ENCODE data around the gene PPP2R5A. TPM values are rescaled to one million over a fixed set of nuclear protein-coding genes. Genes with fewer than 3 reads are reported as not detected.

The PPP2R5A gene
- total RNA-seq, 2 experiments from 2014 or later: 35.2 to 36.5 TPM

DNA sequence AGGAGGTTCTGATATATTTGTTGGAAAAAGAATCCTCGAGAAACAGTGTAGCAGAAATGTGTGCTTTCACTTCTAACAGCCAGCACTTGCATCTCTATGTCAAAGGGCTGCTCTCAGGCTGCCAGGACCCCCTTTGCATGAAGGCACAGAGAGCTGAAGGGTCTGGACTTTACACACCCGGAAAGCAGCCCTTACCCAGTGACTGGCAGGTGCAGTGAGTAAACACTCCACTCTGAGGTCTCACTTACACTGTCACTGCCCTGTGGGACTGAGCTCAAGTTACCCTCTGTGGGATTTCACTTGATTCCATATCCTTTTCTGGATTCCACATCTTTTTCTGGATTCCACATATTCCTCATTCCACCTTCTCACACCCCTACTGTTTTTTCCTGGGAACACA, 40.8 kb upstream of the PPP2R5A start:
- TF ChIP-seq, protein P1, sequence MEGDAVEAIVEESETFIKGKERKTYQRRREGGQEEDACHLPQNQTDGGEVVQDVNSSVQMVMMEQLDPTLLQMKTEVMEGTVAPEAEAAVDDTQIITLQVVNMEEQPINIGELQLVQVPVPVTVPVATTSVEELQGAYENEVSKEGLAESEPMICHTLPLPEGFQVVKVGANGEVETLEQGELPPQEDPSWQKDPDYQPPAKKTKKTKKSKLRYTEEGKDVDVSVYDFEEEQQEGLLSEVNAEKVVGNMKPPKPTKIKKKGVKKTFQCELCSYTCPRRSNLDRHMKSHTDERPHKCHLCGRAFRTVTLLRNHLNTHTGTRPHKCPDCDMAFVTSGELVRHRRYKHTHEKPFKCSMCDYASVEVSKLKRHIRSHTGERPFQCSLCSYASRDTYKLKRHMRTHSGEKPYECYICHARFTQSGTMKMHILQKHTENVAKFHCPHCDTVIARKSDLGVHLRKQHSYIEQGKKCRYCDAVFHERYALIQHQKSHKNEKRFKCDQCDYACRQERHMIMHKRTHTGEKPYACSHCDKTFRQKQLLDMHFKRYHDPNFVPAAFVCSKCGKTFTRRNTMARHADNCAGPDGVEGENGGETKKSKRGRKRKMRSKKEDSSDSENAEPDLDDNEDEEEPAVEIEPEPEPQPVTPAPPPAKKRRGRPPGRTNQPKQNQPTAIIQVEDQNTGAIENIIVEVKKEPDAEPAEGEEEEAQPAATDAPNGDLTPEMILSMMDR (IDR thresholded peaks at IDR 0.05): no peak

DNA sequence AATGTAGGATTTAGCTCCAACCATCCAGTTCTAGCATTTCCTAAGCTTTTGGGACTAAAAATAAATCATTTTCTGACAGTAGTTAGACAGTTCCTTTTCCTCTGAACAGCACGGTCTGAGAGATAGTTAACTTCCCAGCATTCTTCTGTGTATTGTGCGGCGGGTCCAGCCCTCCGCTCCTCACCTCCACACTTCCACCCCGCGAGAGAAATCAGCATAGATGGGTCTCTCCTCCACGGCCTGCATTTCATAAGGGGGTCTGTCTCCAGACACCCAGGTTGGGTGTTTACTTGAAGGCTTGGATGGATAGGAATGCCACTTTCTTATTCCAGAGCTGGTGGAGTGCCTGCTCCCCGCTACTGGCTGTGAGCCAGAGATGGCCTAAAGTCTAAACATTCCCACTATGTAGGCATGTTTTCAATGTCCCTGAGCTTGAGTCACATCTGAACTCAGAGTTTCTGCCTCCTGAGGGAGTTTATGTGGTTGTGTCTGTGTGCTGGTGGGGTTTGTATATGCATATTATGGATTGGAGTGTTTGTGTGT, 38.0 kb upstream of the PPP2R5A start:
- peaks cover 3% of the 10 kb centered on the region for H3K4me1 Mint-ChIP-seq (ENCODE audit: low read depth)
- H3K36me3 Mint-ChIP-seq (ENCODE audit: low read depth): no peaks in the 10 kb centered on the region
- no peak overlapping the region for H3K4me3 Mint-ChIP-seq
- H3K27me3 Mint-ChIP-seq: peaks cover 6% of the 10 kb centered on the region
- no peaks in the 10 kb centered on the region for H3K9me3 Mint-ChIP-seq
- ChIA-PET POLR2A (interaction anchor here (1.4 kb wide), 1 partner anchor 9 kb away, joined by 3 read pairs; no protein-coding TSS in a partner anchor), CTCF (no interaction called here)
- no peak overlapping the region for H3K27ac Mint-ChIP-seq
- TF ChIP-seq, protein P1 (IDR thresholded peaks at IDR 0.05): no peak
- ATAC-seq (no peak), DNase-seq (no peak)
- intact Hi-C loops (cut with micrococcal nuclease): no loop called here

More for the DNA sequence above, 40.8 kb upstream of the PPP2R5A start:
- Mint-ChIP-seq H3K27ac (no peak overlapping the region), H3K4me1 (ENCODE audit: low read depth) (no peaks in the 10 kb centered on the region), H3K27me3 (peaks cover 7% of the 10 kb centered on the region), H3K36me3 (ENCODE audit: low read depth) (no peaks in the 10 kb centered on the region), H3K4me3 (no peak overlapping the region), H3K9me3 (no peaks in the 10 kb centered on the region)
- no peak for ATAC-seq
- intact Hi-C loops (cut with micrococcal nuclease): no loop called here
- ChIA-PET CTCF (no interaction called here), POLR2A (no interaction called here)
- no peak for DNase-seq

DNA sequence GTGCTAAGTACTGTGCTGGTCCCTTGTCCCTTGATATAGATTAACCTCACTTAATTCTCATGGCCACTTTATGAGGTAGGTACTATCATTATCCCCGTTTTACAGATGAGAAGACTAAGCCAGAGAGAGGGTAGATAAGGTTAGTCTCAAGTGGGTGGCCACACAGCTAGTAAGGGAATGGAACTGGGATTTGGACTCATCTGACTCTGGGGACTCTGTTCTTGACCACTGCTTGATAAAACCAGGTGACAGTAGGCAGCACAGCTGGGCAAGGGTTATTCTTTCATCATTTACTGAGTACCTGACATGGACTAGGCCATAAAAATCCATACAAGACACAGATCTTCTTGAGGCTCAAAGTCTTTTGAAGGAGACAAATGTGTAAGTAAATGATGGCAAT, 37.2 kb upstream of the PPP2R5A start:
- Mint-ChIP-seq H3K9me3 (no peaks in the 10 kb centered on the region), H3K27ac (no peak overlapping the region), H3K36me3 (ENCODE audit: low read depth) (no peaks in the 10 kb centered on the region), H3K4me1 (ENCODE audit: low read depth) (peaks cover 4% of the 10 kb centered on the region), H3K27me3 (peaks cover 6% of the 10 kb centered on the region), H3K4me3 (no peak overlapping the region)
- TF ChIP-seq, protein P1 (IDR thresholded peaks at IDR 0.05): no peak
- no peak for DNase-seq
- ATAC-seq: no peak
- intact Hi-C loops (cut with micrococcal nuclease): no loop called here
- ChIA-PET CTCF (no interaction called here), POLR2A (interaction anchor here (0.9 kb wide), 1 partner anchor 12 kb away, joined by 3 read pairs; no protein-coding TSS in a partner anchor)

DNA sequence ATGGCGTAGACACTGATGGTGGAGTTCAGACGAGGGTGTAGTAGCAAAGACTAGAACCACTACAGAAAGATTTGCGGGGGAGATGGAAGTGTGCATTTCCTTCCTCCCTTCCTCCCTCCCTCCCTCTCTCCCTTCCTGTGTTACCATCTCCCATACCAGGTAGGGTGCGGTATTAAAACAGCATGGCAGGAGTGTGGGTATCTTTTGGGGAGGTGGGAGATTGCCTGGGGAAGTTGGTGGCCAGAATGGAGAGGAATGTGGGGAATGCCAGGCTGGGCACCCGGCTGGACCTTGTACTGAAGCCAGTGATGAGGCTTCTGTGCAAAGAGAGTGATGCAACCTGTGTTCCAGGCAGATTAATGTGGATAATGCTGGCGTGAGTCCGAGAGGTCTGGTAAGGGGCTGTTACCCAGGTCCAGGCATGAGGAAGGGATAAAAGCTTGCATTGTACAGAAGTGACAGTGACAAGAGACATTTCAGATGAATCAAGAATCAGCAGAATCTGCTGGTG, 30.3 kb upstream of the PPP2R5A start:
- Mint-ChIP-seq H3K27ac (peak overlapping the region; percentile 78), H3K4me3 (peak overlapping the region; percentile 51), H3K36me3 (ENCODE audit: low read depth) (no peaks in the 10 kb centered on the region), H3K4me1 (ENCODE audit: low read depth) (peaks cover 38% of the 10 kb centered on the region), H3K9me3 (no peaks in the 10 kb centered on the region), H3K27me3 (peaks cover 1% of the 10 kb centered on the region)
- DNase-seq (no peak), ATAC-seq (no peak)
- TF ChIP-seq, protein P1 (IDR thresholded peaks at IDR 0.05): no peak
- ChIA-PET POLR2A (interaction anchor here (0.6 kb wide), 1 partner anchor 163 kb away, joined by 3 read pairs; no protein-coding TSS in a partner anchor), CTCF (no interaction called here)
- intact Hi-C loops (cut with micrococcal nuclease): no loop called here

DNA sequence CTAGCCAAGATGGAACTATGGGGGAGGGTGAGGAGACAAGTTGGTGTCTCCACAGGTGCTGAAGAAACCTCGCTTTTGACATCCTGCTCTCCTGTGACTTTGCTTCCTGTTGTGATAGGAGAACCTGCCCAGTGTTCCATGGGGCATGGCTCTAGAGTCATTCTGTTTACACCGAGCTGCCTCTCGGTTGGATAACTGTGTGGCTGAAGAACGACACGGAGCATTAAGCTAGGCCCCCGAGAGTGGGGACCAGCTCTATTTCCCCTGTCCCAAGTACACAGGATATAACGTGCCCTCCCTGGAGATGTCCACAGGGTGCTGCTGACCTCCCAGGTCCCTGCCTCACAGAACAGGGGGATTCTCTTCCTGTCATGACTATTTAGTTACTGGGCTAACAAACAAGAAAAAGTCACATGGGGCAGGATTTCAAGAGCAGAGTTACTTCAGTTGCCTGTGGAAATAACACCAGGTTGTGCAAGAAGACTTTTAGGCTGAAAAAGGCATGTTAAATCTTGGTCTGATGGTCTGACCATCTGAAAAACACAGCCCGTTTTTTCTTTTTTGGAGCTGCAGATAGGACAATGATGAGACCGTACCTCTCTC, 29.4 kb upstream of the PPP2R5A start:
- no peaks in the 10 kb centered on the region for H3K36me3 Mint-ChIP-seq (ENCODE audit: low read depth)
- no peaks in the 10 kb centered on the region for H3K9me3 Mint-ChIP-seq
- intact Hi-C loops (cut with micrococcal nuclease): no loop called here
- H3K27me3 Mint-ChIP-seq: peaks cover 1% of the 10 kb centered on the region
- ATAC-seq: peak; percentile 21
- ChIA-PET CTCF (interaction anchor here (1.1 to 1.9 kb wide), 5 partner anchors 12 to 194 kb away, joined by 3 to 5 read pairs (median 4); no protein-coding TSS in a partner anchor), POLR2A (interaction anchor here (1.5 to 2.4 kb wide), 2 partner anchors 9 to 30 kb away, joined by 3 to 6 read pairs; partner anchors contain the start of gene PPP2R5A)
- peak overlapping the region; percentile 78 for H3K27ac Mint-ChIP-seq
- peaks cover 41% of the 10 kb centered on the region for H3K4me1 Mint-ChIP-seq (ENCODE audit: low read depth)
- H3K4me3 Mint-ChIP-seq: peak overlapping the region; percentile 18
- TF ChIP-seq, protein P1 (IDR thresholded peaks at IDR 0.05): no peak
- DNase-seq: no peak

Data from activated CD8-positive, alpha-beta T cell treated with anti-CD3 and anti-CD28 coated beads for 36 hours (primary cell).